Spleen (tissue), 11 donors: Measurements from ENCODE around the gene TNPO1. TPM values are rescaled to one million over a fixed set of nuclear protein-coding genes. Genes with fewer than 3 reads are reported as not detected.
A peak's percentile ranks its signal among the peaks of the same experiment; 100 is the strongest.

Experiments
- DNase-seq: peaks from one replicate; pipeline ENCODE4 v3.0.0-alpha.2; 2020
- H3K27ac ChIP-seq, 8 donors: fragments of 200-600 bp; sonication (generic) in 7 of 8; 1 replicate in 4 of 8; 2 replicates in 4 of 8; pipeline versions ENCODE4 v1.5.0 to v1.8.0; 2016 to 2021; ENCODE audit warnings: inconsistent platforms in 4 of 8, mild to moderate bottlenecking in 4 of 8, moderate library complexity in 1 of 8
- H3K27me3 ChIP-seq, 7 donors: fragments of 200-600 bp; sonication (generic) in 6 of 7; replicated peaks in 1 of 7; 1 replicate in 4 of 7; 2 replicates in 3 of 7; pipeline versions ENCODE4 v1.5.0 to v1.8.0; 2016 to 2021; ENCODE audit warnings: inconsistent platforms in 3 of 7, mild to moderate bottlenecking in 1 of 7
- H3K36me3 ChIP-seq, 6 donors: fragments of 200-600 bp; sonication (generic) in 5 of 6; 1 replicate in 4 of 6; 2 replicates in 2 of 6; pipeline versions ENCODE4 v1.5.0 to v1.8.0; 2016 to 2021; ENCODE audit warnings: inconsistent platforms in 2 of 6
- H3K4me1 ChIP-seq, 6 donors: fragments of 200-600 bp; sonication (generic) in 5 of 6; 1 replicate in 3 of 6; 2 replicates in 3 of 6; pipeline versions ENCODE4 v1.5.0 to v1.8.0; 2016 to 2021; ENCODE audit warnings: inconsistent platforms in 3 of 6
- H3K4me3 ChIP-seq, 8 donors: fragments of 200-600 bp; sonication (generic) in 7 of 8; 1 replicate in 4 of 8; 2 replicates in 4 of 8; pipeline versions ENCODE4 v1.5.0 to v1.8.0; 2016 to 2021; ENCODE audit warnings: inconsistent platforms in 4 of 8, mild to moderate bottlenecking in 4 of 8, moderate library complexity in 2 of 8
- H3K9me3 ChIP-seq, 8 donors: fragments of 200-600 bp; sonication (generic) in 7 of 8; 1 replicate in 4 of 8; 2 replicates in 4 of 8; pipeline versions ENCODE4 v1.5.0 to v1.8.0; 2016 to 2021; ENCODE audit warnings: inconsistent platforms in 4 of 8
- POLR2A ChIP-seq, 3 donors: fragments of 450-650 bp; IDR thresholded peaks; one replicate each; pipeline ENCODE4 v1.5.1; 2017; ENCODE audit warnings: antibody characterized with exemption in 3 of 3, mild to moderate bottlenecking in 1 of 3
- POLR2AphosphoS5 ChIP-seq, 3 donors: sonication (generic); formaldehyde crosslinking; IDR thresholded peaks; one replicate each; pipeline ENCODE4 v1.5.1; 2017; ENCODE audit warnings: antibody characterized with exemption in 3 of 3
- WGBS, 5 donors: extraction: QIAGEN DNeasy Blood & Tissue Kit in 3 of 5; methylation state at CpG; one replicate each; pipeline versions ENCODE4 v1.1.5 to v1.1.7; 2013 to 2018; 5-methylcytosine and 5-hydroxymethylcytosine counted together
- intact Hi-C: fragments of 100-400 bp; cut with DNase I; formaldehyde crosslinking; loops from one replicate; pipeline ENCODE4 v1.15.0; 2023; ENCODE audit warnings: low total_unique reads
- polyA plus RNA-seq, 3 donors: library from polyadenylated mRNA; stranded (reverse); fragments of 200-250 nt; gene quantifications; one replicate each; pipeline ENCODE4 v1.2.1, GENCODE V29; 2013
- total RNA-seq, 7 donors: library from RNA; depleted of rRNA in 3 of 7; stranded (reverse); fragments of >200 nt in 3 of 7; fragmentation: NEBNext Ultra II Directional in 4 of 7; extraction: Animal tissue kit (Norgen Biotek cat#: 25700) in 4 of 7; gene quantifications; one replicate each; pipeline versions ENCODE4 v1.1.0 to v1.2.1, GENCODE V29; 2016 to 2021
- TF ChIP-seq, protein P1 (sequence below), 11 experiments: fragments of 200-600 bp in 7 of 11; fragments of 450-650 bp in 4 of 11; sonication (generic) in 4 of 11; IDR thresholded peaks in 8 of 11; conservative IDR thresholded peaks in 3 of 11; 1 replicate in 7 of 11; 2 replicates in 4 of 11; pipeline versions ENCODE4 v1.4.0 to v1.8.0; 2016 to 2021; ENCODE audit warnings: antibody characterized with exemption in 11 of 11, inconsistent platforms in 4 of 11, mild to moderate bottlenecking in 1 of 11
- donor health status: healthy with polysubstance abuse.
- donor health status: DM: no; HTN: no; CAD: no; lungs with moderate emphysema.
- donor health status: DM: no; HTN: no; CAD: no.
- donor health status: Bipolar disorder and iron deficiency.
- donor health status: healthy.
- donor health status: DM: no; HTN: no; CAD: no.
- donor health status: DM: yes; HTN: yes; CAD: no.

Gene TNPO1
- total and polyA plus RNA-seq, 10 donors: 5.7 to 192 (median 85.7) TPM

DNA sequence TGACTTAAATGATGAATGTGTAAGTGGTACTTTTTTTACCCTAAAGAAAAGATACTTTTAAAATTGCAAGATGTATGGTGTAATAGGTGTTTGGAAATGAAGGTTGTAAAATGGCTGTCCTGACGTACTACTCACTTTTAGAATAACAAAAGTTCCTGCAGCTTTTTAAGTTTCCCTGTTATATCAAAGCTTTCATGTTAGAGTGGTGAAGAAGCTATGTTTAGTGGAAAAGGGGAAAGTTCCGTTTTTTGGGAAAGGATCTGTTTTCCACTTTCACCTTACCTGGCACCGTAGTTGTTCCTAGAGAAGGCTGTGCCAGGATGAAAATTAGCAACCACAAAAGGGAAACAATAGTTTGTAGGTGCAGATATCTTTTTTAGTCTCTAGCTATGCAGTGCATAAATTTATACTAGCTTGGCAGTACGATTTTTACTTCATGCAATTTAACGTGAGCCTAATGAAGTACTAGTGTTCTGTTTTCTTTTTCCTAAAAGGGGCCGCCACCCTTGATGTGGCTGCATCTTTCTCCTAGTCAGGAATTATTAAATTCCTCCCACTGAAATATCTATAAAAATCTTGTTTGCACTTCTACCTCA, 1.3 kb downstream of the TNPO1 start:
- 20 to 33% (median 25%) methylated on average over 6 of the region's 6 CpGs for WGBS, 5 donors
- Histone ChIP-seq H3K4me3 (peak overlapping the region; percentile 64 to 76 (median 70)), H3K4me1 (peaks cover 0 to 63% (median 44%) of the 10 kb centered on the region in 6 donors), H3K27me3 (no peaks in the 10 kb centered on the region), H3K9me3 (no peaks in the 10 kb centered on the region), H3K36me3 (no peaks in the 10 kb centered on the region), H3K27ac (peak overlapping the region in 7 of 8 donors; percentile 96 to 98 (median 98))
- TF ChIP-seq, protein P1, sequence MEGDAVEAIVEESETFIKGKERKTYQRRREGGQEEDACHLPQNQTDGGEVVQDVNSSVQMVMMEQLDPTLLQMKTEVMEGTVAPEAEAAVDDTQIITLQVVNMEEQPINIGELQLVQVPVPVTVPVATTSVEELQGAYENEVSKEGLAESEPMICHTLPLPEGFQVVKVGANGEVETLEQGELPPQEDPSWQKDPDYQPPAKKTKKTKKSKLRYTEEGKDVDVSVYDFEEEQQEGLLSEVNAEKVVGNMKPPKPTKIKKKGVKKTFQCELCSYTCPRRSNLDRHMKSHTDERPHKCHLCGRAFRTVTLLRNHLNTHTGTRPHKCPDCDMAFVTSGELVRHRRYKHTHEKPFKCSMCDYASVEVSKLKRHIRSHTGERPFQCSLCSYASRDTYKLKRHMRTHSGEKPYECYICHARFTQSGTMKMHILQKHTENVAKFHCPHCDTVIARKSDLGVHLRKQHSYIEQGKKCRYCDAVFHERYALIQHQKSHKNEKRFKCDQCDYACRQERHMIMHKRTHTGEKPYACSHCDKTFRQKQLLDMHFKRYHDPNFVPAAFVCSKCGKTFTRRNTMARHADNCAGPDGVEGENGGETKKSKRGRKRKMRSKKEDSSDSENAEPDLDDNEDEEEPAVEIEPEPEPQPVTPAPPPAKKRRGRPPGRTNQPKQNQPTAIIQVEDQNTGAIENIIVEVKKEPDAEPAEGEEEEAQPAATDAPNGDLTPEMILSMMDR (IDR thresholded peaks at IDR 0.05 in 8 of 11, conservative IDR thresholded peaks at IDR 0.05 in 3 of 11): no peak
- TF ChIP-seq POLR2A (IDR thresholded peaks at IDR 0.05) (no peak), POLR2AphosphoS5 (IDR thresholded peaks at IDR 0.05) (no peak)
- DNase-seq: no peak
- intact Hi-C loops: loop anchor here (5.0 to 10.0 kb wide), 2 partner anchors 203 to 450 kb away; no protein-coding TSS in a partner anchor

DNA sequence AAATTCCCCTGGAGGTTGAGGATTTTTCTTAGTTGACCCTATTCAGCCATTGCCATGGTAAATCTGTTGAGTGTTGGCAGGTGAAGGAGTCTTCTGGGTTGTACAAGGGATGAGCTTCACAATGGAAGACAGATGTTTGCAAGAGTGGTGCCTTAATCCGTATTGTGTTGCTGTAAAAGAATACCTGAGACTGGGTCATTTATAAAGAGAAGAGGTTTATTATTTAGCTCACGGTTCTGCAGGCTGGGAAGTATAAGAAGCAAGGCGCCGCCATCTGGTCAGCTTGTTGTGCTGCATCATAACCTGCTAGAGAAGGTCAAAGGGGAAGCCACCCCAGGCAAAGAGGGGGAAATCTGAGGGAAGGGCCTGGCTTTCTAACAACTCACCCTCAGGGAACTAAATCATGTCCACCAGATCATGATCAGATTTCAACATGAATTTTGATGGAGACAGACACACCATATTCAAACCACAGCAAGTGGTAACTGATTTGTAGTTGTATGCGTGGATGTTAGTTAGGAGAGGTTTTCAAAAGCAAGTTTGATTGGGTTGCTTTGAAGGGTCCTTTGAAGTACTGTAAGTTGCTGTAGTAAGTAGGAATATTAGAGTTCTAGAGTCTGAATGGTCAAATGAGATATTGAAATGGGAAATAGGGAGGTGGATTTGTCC, 2.5 kb downstream of the TNPO1 start:
- Histone ChIP-seq H3K36me3 (no peaks in the 10 kb centered on the region), H3K4me1 (peaks cover 0 to 74% (median 49%) of the 10 kb centered on the region in 6 donors), H3K9me3 (no peaks in the 10 kb centered on the region), H3K27ac (no peak overlapping the region), H3K4me3 (no peak overlapping the region), H3K27me3 (no peaks in the 10 kb centered on the region)
- peak; percentile 89 for DNase-seq
- 33 to 46% (median 36%) methylated on average over 5 of the region's 5 CpGs for WGBS, 5 donors
- TF ChIP-seq, protein P1 (IDR thresholded peaks at IDR 0.05 in 8 of 11, conservative IDR thresholded peaks at IDR 0.05 in 3 of 11): peak in 10 of 11 experiments; percentile 29 to 75 (median 58)
- TF ChIP-seq POLR2AphosphoS5 (IDR thresholded peaks at IDR 0.05) (no peak), POLR2A (IDR thresholded peaks at IDR 0.05) (no peak)
- intact Hi-C loops: loop anchor here (5.0 to 10.0 kb wide), 2 partner anchors 204 to 452 kb away; no protein-coding TSS in a partner anchor

DNA sequence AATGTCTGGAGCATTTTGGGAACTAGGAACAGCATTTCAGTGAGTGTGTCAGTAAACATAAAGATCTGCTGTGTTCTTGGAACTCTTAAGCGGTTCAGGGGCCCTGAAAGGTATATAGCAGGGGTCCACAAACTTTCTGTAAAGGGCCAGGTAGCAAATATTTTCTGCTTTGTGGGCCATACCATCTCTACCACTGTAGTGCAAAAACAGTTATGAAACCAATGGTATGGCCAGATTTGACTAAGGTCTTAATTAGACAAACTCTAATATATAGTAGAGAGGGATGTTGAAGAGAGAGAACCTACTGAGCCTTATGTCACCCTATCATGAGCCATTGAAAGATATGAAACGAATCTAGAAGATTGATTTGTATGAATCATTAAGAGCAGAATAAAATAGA, 5.3 kb downstream of the TNPO1 start:
- Histone ChIP-seq H3K4me1 (peaks cover 0 to 60% (median 41%) of the 10 kb centered on the region in 6 donors), H3K36me3 (peaks cover 0 to 8% (median 0%) of the 10 kb centered on the region in 6 donors), H3K27ac (no peak overlapping the region), H3K27me3 (no peaks in the 10 kb centered on the region), H3K4me3 (no peak overlapping the region), H3K9me3 (no peaks in the 10 kb centered on the region)
- no peak for DNase-seq
- 93 to 95% (median 93%) methylated on average over 2 of the region's 2 CpGs for WGBS, 5 donors
- TF ChIP-seq POLR2A (IDR thresholded peaks at IDR 0.05): no peak
- TF ChIP-seq, protein P1 (IDR thresholded peaks at IDR 0.05 in 8 of 11, conservative IDR thresholded peaks at IDR 0.05 in 3 of 11): no peak
- no peak for TF ChIP-seq POLR2AphosphoS5 (IDR thresholded peaks at IDR 0.05)
- intact Hi-C loops: no loop called here

DNA sequence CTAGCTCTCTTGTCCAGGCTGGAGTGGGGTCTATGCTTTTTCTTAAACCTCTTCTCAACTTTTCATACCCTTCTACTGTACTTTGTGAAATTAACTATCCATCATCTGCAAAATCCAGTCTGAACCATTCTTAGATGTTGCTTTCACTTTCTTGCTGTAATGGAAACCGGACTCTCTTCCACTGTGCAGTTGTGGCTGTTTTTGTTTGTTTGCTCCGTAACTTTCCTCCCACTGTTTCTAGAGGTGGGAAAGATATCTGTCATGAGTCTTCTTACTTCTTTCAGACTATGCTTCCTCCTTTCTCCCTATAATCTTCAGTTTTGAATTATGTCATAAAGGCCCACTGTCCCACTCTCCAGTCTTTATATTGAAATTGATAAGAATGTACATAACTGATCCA, 6.5 kb downstream of the TNPO1 start:
- TF ChIP-seq POLR2AphosphoS5 (IDR thresholded peaks at IDR 0.05): no peak
- no peak for TF ChIP-seq POLR2A (IDR thresholded peaks at IDR 0.05)
- TF ChIP-seq, protein P1 (IDR thresholded peaks at IDR 0.05 in 8 of 11, conservative IDR thresholded peaks at IDR 0.05 in 3 of 11): no peak
- peaks cover 0 to 8% (median 0%) of the 10 kb centered on the region in 6 donors for H3K36me3 ChIP-seq
- no peak for DNase-seq
- H3K27ac ChIP-seq: no peak overlapping the region
- H3K4me3 ChIP-seq: no peak overlapping the region
- 69 to 91% (median 84%) methylated on average over 2 of the region's 2 CpGs for WGBS, 5 donors
- peaks cover 0 to 50% (median 33%) of the 10 kb centered on the region in 6 donors for H3K4me1 ChIP-seq
- intact Hi-C loops: no loop called here
- H3K27me3 ChIP-seq: no peaks in the 10 kb centered on the region
- no peaks in the 10 kb centered on the region for H3K9me3 ChIP-seq
